Heart right ventricle (tissue), 16 donors: ENCODE data around the gene KCNJ10. TPM values are rescaled to one million over a fixed set of nuclear protein-coding genes. Genes with fewer than 3 reads are reported as not detected.

ENCODE experiments used
- ATAC-seq, 8 donors: fragments of 200-7000 bp; cut with Tn5 transposase; one replicate each; pipeline ENCODE4 v1.9.1; 2020; ENCODE audit warnings: mild to moderate bottlenecking in 8 of 8, moderate library complexity in 8 of 8, moderate number of reproducible peaks in 1 of 8
- DNase-seq, 2 donors: peaks; one replicate each; pipeline ENCODE4 v3.0.0-alpha.2; 2020
- H3K27ac ChIP-seq, 10 donors: fragments of 200-600 bp; sonication (generic) in 2 of 10; one replicate each; pipeline versions ENCODE4 v1.5.0 to v1.8.0; 2020 to 2022; ENCODE audit warnings: mild to moderate bottlenecking in 3 of 10
- H3K27me3 ChIP-seq, 7 donors: fragments of 200-600 bp; one replicate each; pipeline ENCODE4 v1.8.0; 2021 to 2022; ENCODE audit warnings: mild to moderate bottlenecking in 2 of 7
- H3K36me3 ChIP-seq, 9 donors: fragments of 200-600 bp; sonication (generic) in 1 of 9; one replicate each; pipeline versions ENCODE4 v1.5.0 to v1.8.0; 2020 to 2022; ENCODE audit warnings: mild to moderate bottlenecking in 2 of 9
- H3K4me1 ChIP-seq, 9 donors: fragments of 200-600 bp; sonication (generic) in 1 of 9; one replicate each; pipeline versions ENCODE4 v1.5.0 to v1.8.0; 2020 to 2022; ENCODE audit warnings: mild to moderate bottlenecking in 4 of 9
- H3K4me3 ChIP-seq, 10 donors: fragments of 200-600 bp; sonication (generic) in 2 of 10; one replicate each; pipeline versions ENCODE4 v1.5.0 to v1.8.0; 2020 to 2022; ENCODE audit warnings: mild to moderate bottlenecking in 7 of 10, moderate library complexity in 2 of 10
- H3K9me3 ChIP-seq, 11 donors: fragments of 200-600 bp in 10 of 11; sonication (generic) in 2 of 11; one replicate each; pipeline versions ENCODE4 v1.5.0 to v1.8.0; 2013 to 2022; ENCODE audit warnings: mild to moderate bottlenecking in 2 of 11, control low read depth in 1 of 11, moderate library complexity in 1 of 11
- WGBS, 2 donors: extraction: QIAGEN DNeasy Blood & Tissue Kit; methylation state at CpG; one replicate each; pipeline ENCODE4 v1.1.7; 2013; ENCODE audit warnings: inconsistent platforms in 1 of 2; 5-methylcytosine and 5-hydroxymethylcytosine counted together
- intact Hi-C, 10 donors: fragments of 100-400 bp; cut with DNase I; formaldehyde crosslinking; loops; one replicate each; pipeline versions ENCODE4 v1.11.1 to v1.14.2; 2022
- polyA plus RNA-seq, 2 donors: library from polyadenylated mRNA; stranded (reverse); fragments of 200-250 nt; gene quantifications; one replicate each; pipeline ENCODE4 v1.2.3, GENCODE V29; 2013
- total RNA-seq, 10 donors: library from RNA; stranded (reverse); fragmentation: NEBNext Ultra II Directional in 3 of 10; extraction: Animal tissue kit (Norgen Biotek cat#: 25700) in 3 of 10; gene quantifications; one replicate each; pipeline versions ENCODE4 v1.2.1 to v1.2.4, GENCODE V29; 2021 to 2023
- TF ChIP-seq, protein P1 (sequence below), 9 donors: fragments of 200-600 bp; sonication (generic) in 2 of 9; IDR thresholded peaks; one replicate each; pipeline versions ENCODE4 v1.5.0 to v1.8.0; 2021 to 2022; ENCODE audit warnings: antibody characterized with exemption in 9 of 9, mild to moderate bottlenecking in 5 of 9, moderate library complexity in 1 of 9
- donor health status: Arrhythmogenic right ventricular cardiomyopathy.
- donor health status: ischemic (EF 13 %, LVEDD 7.1; RV severe dilation, severe dysfunction).
- donor health status: healthy with polysubstance abuse.
- donor health status: DM: no; HTN: yes; CAD: no.
- donor health status: DM: no; HTN: no; CAD: no.
- donor health status: ischemic (EF 25% LVEDD 6.9; RV normal size, moderate dysfunction).
- donor health status: ischemic (EF 25% LVEDD 5.7; RV mildly dilated, moderate dysfunction).
- donor health status: healthy.
- donor health status: DM: yes; HTN: yes; CAD: no.
- donor health status: Ischemic cardiomyopathy.
- donor health status: ischemic (EF 35%, LVEDD 5.7; RV mildly dilated, moderate dysfunction).
- donor health status: nonischemic (EF 11% LVEDD 7.7; RV severe dilation, severe dysfunction).
- donor health status: DM: yes; HTN: yes; CAD: no.
- donor health status: PGD.
- donor health status: ischemic (EF 29% LVEDD 5.4; RV normal size, mild dysfunction).
- donor health status: nonischemic (EF 23%, LVEDD 6.1; RV moderate dilation, normal function).

The KCNJ10 gene
- total and polyA plus RNA-seq, 12 donors, result 0.09 to 1.9 TPM; not detected in 10

GRCh38 chr1:160074865-160075264, 4.9 kb upstream of the KCNJ10 start:
- Histone ChIP-seq H3K9me3 (no peaks in the 10 kb centered on the region), H3K27ac (peak overlapping the region in 1 of 10 donors; percentile 78), H3K4me1 (peaks cover 0 to 46% (median 8%) of the 10 kb centered on the region in 9 donors), H3K4me3 (no peak overlapping the region), H3K27me3 (peaks cover 6 to 50% (median 45%) of the 10 kb centered on the region in 7 donors), H3K36me3 (no peaks in the 10 kb centered on the region)
- TF ChIP-seq, protein P1, sequence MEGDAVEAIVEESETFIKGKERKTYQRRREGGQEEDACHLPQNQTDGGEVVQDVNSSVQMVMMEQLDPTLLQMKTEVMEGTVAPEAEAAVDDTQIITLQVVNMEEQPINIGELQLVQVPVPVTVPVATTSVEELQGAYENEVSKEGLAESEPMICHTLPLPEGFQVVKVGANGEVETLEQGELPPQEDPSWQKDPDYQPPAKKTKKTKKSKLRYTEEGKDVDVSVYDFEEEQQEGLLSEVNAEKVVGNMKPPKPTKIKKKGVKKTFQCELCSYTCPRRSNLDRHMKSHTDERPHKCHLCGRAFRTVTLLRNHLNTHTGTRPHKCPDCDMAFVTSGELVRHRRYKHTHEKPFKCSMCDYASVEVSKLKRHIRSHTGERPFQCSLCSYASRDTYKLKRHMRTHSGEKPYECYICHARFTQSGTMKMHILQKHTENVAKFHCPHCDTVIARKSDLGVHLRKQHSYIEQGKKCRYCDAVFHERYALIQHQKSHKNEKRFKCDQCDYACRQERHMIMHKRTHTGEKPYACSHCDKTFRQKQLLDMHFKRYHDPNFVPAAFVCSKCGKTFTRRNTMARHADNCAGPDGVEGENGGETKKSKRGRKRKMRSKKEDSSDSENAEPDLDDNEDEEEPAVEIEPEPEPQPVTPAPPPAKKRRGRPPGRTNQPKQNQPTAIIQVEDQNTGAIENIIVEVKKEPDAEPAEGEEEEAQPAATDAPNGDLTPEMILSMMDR (IDR thresholded peaks at IDR 0.05), result no peak
- 77 to 79% methylated on average over 4 of the region's 4 CpGs for WGBS, 2 donors
- no peak for ATAC-seq
- no peak for DNase-seq
- intact Hi-C loops, result no loop called here

GRCh38 chr1:160071289-160071688, 1.3 kb upstream of the KCNJ10 start:
- DNase-seq, result no peak
- H3K27me3 ChIP-seq, result peaks cover 0 to 35% (median 14%) of the 10 kb centered on the region in 7 donors
- 85 to 89% methylated on average over 5 of the region's 5 CpGs for WGBS, 2 donors
- no peak for ATAC-seq
- no peaks in the 10 kb centered on the region for H3K36me3 ChIP-seq
- no peaks in the 10 kb centered on the region for H3K9me3 ChIP-seq
- peaks cover 0 to 28% (median 10%) of the 10 kb centered on the region in 9 donors for H3K4me1 ChIP-seq
- H3K4me3 ChIP-seq, result no peak overlapping the region
- H3K27ac ChIP-seq, result no peak overlapping the region
- TF ChIP-seq, protein P1 (IDR thresholded peaks at IDR 0.05), result no peak
- intact Hi-C loops, result no loop called here

- 1% methylated on average over 45 to 46 of the region's 46 CpGs for WGBS, 2 donors
- H3K4me3 ChIP-seq, result peak overlapping the region; percentile 43 to 82 (median 60)
- H3K4me1 ChIP-seq, result peaks cover 0 to 23% (median 10%) of the 10 kb centered on the region in 9 donors
- H3K27ac ChIP-seq, result peak overlapping the region in 1 of 10 donors; percentile 28
- H3K27me3 ChIP-seq, result peaks cover 0 to 35% (median 7%) of the 10 kb centered on the region in 7 donors
- intact Hi-C loops, result no loop called here
- TF ChIP-seq, protein P1 (IDR thresholded peaks at IDR 0.05), result no peak
- DNase-seq (peak; percentile 82), ATAC-seq (peak; percentile 87 to 97 (median 96))
- no peaks in the 10 kb centered on the region for H3K36me3 ChIP-seq
- no peaks in the 10 kb centered on the region for H3K9me3 ChIP-seq
Observed at GRCh38 chr1:160070243-160071163, 543 bp upstream of the KCNJ10 start.

DNA sequence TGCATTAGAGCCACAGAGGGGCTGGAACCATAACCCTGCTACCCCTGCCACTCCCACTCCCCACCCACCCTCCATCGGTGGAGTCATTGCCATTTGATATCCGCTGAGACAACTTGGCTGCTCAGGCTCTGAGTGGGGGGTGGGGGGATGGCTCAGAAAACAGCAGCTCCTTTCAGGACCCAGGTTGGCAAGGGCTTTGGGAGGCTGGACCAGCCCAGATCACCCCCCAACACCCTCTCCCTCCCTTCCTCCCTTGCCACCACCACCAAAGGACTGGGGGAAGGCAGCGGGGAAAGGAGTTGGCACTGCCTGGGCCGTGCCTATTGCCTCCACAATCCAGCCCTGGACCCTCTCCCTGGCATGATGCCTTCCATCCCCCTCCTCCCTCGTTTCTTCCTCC, 1.7 kb downstream of the KCNJ10 start:
- no peak for DNase-seq
- Histone ChIP-seq H3K9me3 (no peaks in the 10 kb centered on the region), H3K4me3 (no peak overlapping the region), H3K36me3 (no peaks in the 10 kb centered on the region), H3K27ac (no peak overlapping the region), H3K27me3 (peaks cover 0 to 35% (median 7%) of the 10 kb centered on the region in 7 donors), H3K4me1 (peaks cover 0 to 15% (median 10%) of the 10 kb centered on the region in 9 donors)
- intact Hi-C loops, result no loop called here
- 63 to 71% methylated on average over 5 of the region's 5 CpGs for WGBS, 2 donors
- TF ChIP-seq, protein P1 (IDR thresholded peaks at IDR 0.05), result no peak
- ATAC-seq, result no peak
